Mononuclear cell (primary cell): ENCODE results near the gene SPSB2. TPM values are rescaled to one million over a fixed set of nuclear protein-coding genes. Genes with fewer than 3 reads are reported as not detected.

ENCODE experiments used
- total RNA-seq: library from RNA; depleted of rRNA; stranded (reverse); fragments of >200 nt; gene quantifications from one replicate; pipeline ENCODE4 v1.2.3, GENCODE V29; 2012

The SPSB2 gene
- total RNA-seq, 1 donor = 1.6 TPM

Other genes with a start within 250 kb of the SPSB2 start
- 4.1 TPM for gene LPAR5, start 237.3 kb downstream of the SPSB2 start, total RNA-seq
- gene ACRBP, start 225.9 kb downstream of the SPSB2 start, total RNA-seq = 24.1 TPM
- 31.3 TPM for gene ING4, start 210.2 kb downstream of the SPSB2 start, total RNA-seq
- 23.2 TPM for gene ZNF384, start 183.9 kb downstream of the SPSB2 start, total RNA-seq
- not detected for gene PIANP, start 172.5 kb downstream of the SPSB2 start, total RNA-seq
- gene COPS7A, start 149.3 kb downstream of the SPSB2 start, total RNA-seq = 9.3 TPM
- 63.2 TPM for gene MLF2, start 120.2 kb downstream of the SPSB2 start, total RNA-seq
- 1.9 TPM for gene PTMS, start 106.9 kb downstream of the SPSB2 start, total RNA-seq
- 0.31 TPM for gene LAG3, start 100.8 kb downstream of the SPSB2 start, total RNA-seq
- gene CD4, start 83.8 kb downstream of the SPSB2 start, total RNA-seq = 94.3 TPM
- gene GPR162, start 51.5 kb downstream of the SPSB2 start, total RNA-seq = 4.2 TPM
- 2.6 TPM for gene P3H3, start 44.9 kb downstream of the SPSB2 start, total RNA-seq
- gene GNB3, start 32.4 kb downstream of the SPSB2 start, total RNA-seq = 0.21 TPM
- gene CDCA3, start 22.0 kb downstream of the SPSB2 start, total RNA-seq = 0.10 TPM
- gene USP5, start 21.2 kb downstream of the SPSB2 start, total RNA-seq = 16.4 TPM
- gene TPI1, start 5.8 kb downstream of the SPSB2 start, total RNA-seq = 202 TPM
- 4.3 TPM for gene LRRC23, start 31.5 kb upstream of the SPSB2 start, total RNA-seq
- gene ENO2, start 41.3 kb upstream of the SPSB2 start, total RNA-seq = 11.4 TPM
- gene ATN1, start 54.7 kb upstream of the SPSB2 start, total RNA-seq = 4.6 TPM
- gene RNU7-1, start 70.5 kb upstream of the SPSB2 start, total RNA-seq = not detected
- 274 TPM for gene C12orf57, start 70.7 kb upstream of the SPSB2 start, total RNA-seq
- 99.9 TPM for gene PTPN6, start 78.1 kb upstream of the SPSB2 start, total RNA-seq
- gene PHB2, start 97.4 kb upstream of the SPSB2 start, total RNA-seq = 131 TPM
- 30.6 TPM for gene EMG1, start 97.6 kb upstream of the SPSB2 start, total RNA-seq
- 11.0 TPM for gene LPCAT3, start 145.2 kb upstream of the SPSB2 start, total RNA-seq
- gene C1S, start 187.4 kb upstream of the SPSB2 start, total RNA-seq = 0.84 TPM
- gene C1R, start 219.1 kb upstream of the SPSB2 start, total RNA-seq = 1.4 TPM
- gene C1RL, start 235.9 kb upstream of the SPSB2 start, total RNA-seq = 10.6 TPM